ENCODE measurements around the gene ADNP. TPM values are rescaled to one million over a fixed set of nuclear protein-coding genes. Genes with fewer than 3 reads are reported as not detected.

The ADNP gene
- total and polyA plus RNA-seq, 2 of the 13 experiments (the other 11 are each of a cell fraction or from before 2014, with no cell fraction given) = 21.0 to 21.5 TPM

DNA sequence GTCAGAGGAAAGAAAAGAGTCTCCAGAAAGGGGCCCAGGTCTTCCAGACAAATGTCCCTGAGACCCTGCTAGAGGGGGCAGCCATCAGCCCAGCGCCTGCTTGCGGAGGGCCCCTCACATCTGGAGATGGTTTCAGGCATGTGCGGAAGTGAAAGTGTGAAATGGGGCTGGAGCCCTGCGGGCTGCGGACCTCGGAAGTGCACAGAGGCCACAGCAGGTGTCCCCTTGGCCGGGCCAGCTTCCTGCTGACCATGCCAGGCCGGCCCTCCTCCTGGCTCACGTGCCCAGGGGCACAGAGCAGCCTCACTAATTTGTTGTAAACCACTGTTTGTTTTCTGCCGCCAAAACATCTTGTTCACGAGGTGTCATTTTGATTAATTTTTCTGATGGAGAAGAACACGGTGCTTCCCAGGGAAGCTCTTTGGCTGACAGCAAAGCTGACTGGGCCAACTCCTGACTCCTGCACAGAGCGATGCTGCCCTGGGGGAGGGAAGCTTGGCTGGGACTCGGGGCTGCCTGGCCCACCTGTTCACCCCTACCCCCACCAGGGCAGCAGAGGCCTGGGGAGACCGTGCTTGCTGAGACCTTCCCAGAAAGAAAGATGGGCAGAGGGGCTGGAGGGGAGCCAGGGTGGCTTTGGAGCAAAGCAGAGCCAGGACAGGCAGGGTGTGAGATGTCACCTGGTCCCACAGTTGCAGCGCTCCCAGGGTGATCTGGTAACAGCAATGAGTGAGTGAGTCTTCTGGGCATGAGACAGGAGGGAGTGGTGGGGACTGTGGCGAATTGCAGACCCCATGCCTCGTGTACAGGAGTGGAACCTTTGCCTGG, 82.2 kb downstream of the ADNP start (continued):
- TF ChIP-seq, protein P1, sequence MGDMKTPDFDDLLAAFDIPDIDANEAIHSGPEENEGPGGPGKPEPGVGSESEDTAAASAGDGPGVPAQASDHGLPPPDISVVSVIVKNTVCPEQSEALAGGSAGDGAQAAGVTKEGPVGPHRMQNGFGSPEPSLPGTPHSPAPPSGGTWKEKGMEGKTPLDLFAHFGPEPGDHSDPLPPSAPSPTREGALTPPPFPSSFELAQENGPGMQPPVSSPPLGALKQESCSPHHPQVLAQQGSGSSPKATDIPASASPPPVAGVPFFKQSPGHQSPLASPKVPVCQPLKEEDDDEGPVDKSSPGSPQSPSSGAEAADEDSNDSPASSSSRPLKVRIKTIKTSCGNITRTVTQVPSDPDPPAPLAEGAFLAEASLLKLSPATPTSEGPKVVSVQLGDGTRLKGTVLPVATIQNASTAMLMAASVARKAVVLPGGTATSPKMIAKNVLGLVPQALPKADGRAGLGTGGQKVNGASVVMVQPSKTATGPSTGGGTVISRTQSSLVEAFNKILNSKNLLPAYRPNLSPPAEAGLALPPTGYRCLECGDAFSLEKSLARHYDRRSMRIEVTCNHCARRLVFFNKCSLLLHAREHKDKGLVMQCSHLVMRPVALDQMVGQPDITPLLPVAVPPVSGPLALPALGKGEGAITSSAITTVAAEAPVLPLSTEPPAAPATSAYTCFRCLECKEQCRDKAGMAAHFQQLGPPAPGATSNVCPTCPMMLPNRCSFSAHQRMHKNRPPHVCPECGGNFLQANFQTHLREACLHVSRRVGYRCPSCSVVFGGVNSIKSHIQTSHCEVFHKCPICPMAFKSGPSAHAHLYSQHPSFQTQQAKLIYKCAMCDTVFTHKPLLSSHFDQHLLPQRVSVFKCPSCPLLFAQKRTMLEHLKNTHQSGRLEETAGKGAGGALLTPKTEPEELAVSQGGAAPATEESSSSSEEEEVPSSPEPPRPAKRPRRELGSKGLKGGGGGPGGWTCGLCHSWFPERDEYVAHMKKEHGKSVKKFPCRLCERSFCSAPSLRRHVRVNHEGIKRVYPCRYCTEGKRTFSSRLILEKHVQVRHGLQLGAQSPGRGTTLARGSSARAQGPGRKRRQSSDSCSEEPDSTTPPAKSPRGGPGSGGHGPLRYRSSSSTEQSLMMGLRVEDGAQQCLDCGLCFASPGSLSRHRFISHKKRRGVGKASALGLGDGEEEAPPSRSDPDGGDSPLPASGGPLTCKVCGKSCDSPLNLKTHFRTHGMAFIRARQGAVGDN (CRISPR knock-in tag; IDR thresholded peaks at IDR 0.05) = peak; percentile 87
- TF ChIP-seq ZNF850 (CRISPR knock-in tag; conservative IDR thresholded peaks at IDR 0.05) (no peak), ZNF468 (CRISPR knock-in tag; IDR thresholded peaks at IDR 0.05) (no peak), MEIS2 (CRISPR knock-in tag; IDR thresholded peaks at IDR 0.05) (no peak), PHF21A (CRISPR knock-in tag; IDR thresholded peaks at IDR 0.05) (0 out of 2 replicates have a peak, but pooled peaks have one; percentile 3), MAZ (IDR thresholded peaks at IDR 0.05; ENCODE audit: borderline replicate concordance, low read depth, low read length) (no peak), MAZ (CRISPR knock-in tag; IDR thresholded peaks at IDR 0.05; ENCODE audit: low read depth) (no peak), MTA1 (CRISPR knock-in tag; IDR thresholded peaks at IDR 0.05; ENCODE audit: borderline replicate concordance) (peak; percentile 13; the same call in 1 of the 2 replicates), DNMT1 (CRISPR knock-in tag; IDR thresholded peaks at IDR 0.05) (no peak), GABPB1 (CRISPR knock-in tag; IDR thresholded peaks at IDR 0.05) (peak; percentile 59; the same call in 1 of the 2 replicates), CAMTA2 (CRISPR knock-in tag; IDR thresholded peaks at IDR 0.05; ENCODE audit: borderline replicate concordance) (0 out of 2 replicates have a peak, but pooled peaks have one; percentile 19), ZNF567 (CRISPR knock-in tag; IDR thresholded peaks at IDR 0.05; ENCODE audit: borderline replicate concordance) (no peak), ZNF292 (CRISPR knock-in tag; IDR thresholded peaks at IDR 0.05; ENCODE audit: borderline replicate concordance, low read depth) (0 out of 2 replicates have a peak, but pooled peaks have one; percentile 53), DPF2 (CRISPR knock-in tag; IDR thresholded peaks at IDR 0.05; ENCODE audit: borderline replicate concordance, low read depth) (no peak)
- TF ChIP-seq, protein P2, sequence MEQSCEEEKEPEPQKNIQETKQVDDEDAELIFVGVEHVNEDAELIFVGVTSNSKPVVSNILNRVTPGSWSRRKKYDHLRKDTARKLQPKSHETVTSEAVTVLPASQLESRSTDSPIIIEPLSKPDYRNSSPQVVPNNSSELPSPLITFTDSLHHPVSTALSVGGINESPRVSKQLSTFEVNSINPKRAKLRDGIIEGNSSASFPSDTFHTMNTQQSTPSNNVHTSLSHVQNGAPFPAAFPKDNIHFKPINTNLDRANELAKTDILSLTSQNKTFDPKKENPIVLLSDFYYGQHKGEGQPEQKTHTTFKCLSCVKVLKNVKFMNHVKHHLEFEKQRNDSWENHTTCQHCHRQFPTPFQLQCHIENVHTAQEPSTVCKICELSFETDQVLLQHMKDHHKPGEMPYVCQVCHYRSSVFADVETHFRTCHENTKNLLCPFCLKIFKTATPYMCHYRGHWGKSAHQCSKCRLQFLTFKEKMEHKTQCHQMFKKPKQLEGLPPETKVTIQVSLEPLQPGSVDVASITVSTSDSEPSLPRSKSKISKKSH (CRISPR knock-in tag; IDR thresholded peaks at IDR 0.05; ENCODE audit: borderline replicate concordance) = 0 out of 2 replicates have a peak, but pooled peaks have one; percentile 22
- TF ChIP-seq, protein P3, sequence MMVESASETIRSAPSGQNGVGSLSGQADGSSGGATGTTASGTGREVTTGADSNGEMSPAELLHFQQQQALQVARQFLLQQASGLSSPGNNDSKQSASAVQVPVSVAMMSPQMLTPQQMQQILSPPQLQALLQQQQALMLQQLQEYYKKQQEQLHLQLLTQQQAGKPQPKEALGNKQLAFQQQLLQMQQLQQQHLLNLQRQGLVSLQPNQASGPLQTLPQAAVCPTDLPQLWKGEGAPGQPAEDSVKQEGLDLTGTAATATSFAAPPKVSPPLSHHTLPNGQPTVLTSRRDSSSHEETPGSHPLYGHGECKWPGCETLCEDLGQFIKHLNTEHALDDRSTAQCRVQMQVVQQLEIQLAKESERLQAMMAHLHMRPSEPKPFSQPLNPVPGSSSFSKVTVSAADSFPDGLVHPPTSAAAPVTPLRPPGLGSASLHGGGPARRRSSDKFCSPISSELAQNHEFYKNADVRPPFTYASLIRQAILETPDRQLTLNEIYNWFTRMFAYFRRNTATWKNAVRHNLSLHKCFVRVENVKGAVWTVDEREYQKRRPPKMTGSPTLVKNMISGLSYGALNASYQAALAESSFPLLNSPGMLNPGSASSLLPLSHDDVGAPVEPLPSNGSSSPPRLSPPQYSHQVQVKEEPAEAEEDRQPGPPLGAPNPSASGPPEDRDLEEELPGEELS (CRISPR knock-in tag; IDR thresholded peaks at IDR 0.05) = 0 out of 2 replicates have a peak, but pooled peaks have one; percentile 13
- TF ChIP-seq, protein P4, sequence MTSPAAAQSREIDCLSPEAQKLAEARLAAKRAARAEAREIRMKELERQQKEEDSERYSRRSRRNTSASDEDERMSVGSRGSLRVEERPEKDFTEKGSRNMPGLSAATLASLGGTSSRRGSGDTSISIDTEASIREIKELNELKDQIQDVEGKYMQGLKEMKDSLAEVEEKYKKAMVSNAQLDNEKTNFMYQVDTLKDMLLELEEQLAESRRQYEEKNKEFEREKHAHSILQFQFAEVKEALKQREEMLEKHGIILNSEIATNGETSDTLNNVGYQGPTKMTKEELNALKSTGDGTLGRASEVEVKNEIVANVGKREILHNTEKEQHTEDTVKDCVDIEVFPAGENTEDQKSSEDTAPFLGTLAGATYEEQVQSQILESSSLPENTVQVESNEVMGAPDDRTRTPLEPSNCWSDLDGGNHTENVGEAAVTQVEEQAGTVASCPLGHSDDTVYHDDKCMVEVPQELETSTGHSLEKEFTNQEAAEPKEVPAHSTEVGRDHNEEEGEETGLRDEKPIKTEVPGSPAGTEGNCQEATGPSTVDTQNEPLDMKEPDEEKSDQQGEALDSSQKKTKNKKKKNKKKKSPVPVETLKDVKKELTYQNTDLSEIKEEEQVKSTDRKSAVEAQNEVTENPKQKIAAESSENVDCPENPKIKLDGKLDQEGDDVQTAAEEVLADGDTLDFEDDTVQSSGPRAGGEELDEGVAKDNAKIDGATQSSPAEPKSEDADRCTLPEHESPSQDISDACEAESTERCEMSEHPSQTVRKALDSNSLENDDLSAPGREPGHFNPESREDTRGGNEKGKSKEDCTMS (CRISPR knock-in tag; conservative IDR thresholded peaks at IDR 0.05) = no peak

All from HepG2 (cell line).